H1 (cell line): Measurements from ENCODE around the gene DCAF4. TPM values are rescaled to one million over a fixed set of nuclear protein-coding genes. Genes with fewer than 3 reads are reported as not detected.

Experiments used
- CTCF ChIA-PET: fragments of 300-600 bp; sonication (Branson Sonifier 250); formaldehyde crosslinking; loops from one replicate; lab custom pipeline; 2021; ENCODE audit not compliant: partially characterized antibody; lab: Charles Lee
- POLR2A ChIA-PET: fragments of 300-600 bp; sonication (Branson Sonifier 250); formaldehyde crosslinking; loops from one replicate; lab custom pipeline; 2021; ENCODE audit warnings: inconsistent platforms; ENCODE audit not compliant: partially characterized antibody; lab: Charles Lee
- DNase-seq, 2 experiments: peaks; one replicate each; pipeline versions ENCODE4 v3.0.0 to v3.0.0-alpha.2; 2010 to 2022; ENCODE audit warnings: low spot score in 2 of 2, low read depth in 1 of 2, mixed read lengths in 1 of 2
- FAIRE-seq: peaks from 2 replicates; lab custom pipeline; 2011; peaks lifted over from hg19 to GRCh38; lab: Jason Lieb, UNC
- H2AFZ ChIP-seq: 2 replicates; pipeline ENCODE4 v1.8.1; 2012; ENCODE audit warnings: low read length, inconsistent platforms
- H2AK5ac ChIP-seq: 2 replicates; pipeline ENCODE4 v1.6.1; 2013; ENCODE audit warnings: low read depth, low read length
- H2BK120ac ChIP-seq: replicated peaks from 2 replicates; pipeline ENCODE3; 2013; ENCODE audit warnings: low read depth, low read length, inconsistent platforms
- H2BK12ac ChIP-seq: 2 replicates; pipeline ENCODE4 v1.6.1; 2013; ENCODE audit warnings: low read depth, low read length
- H2BK15ac ChIP-seq: 2 replicates; pipeline ENCODE4 v1.6.1; 2013; ENCODE audit warnings: low read length
- H2BK20ac ChIP-seq: 2 replicates; pipeline ENCODE4 v1.6.1; 2013; ENCODE audit warnings: low read length
- H2BK5ac ChIP-seq: 2 replicates; pipeline ENCODE4 v1.6.1; 2013; ENCODE audit warnings: low read depth, low read length
- H3K14ac ChIP-seq: 2 replicates; pipeline ENCODE4 v1.6.1; 2013; ENCODE audit warnings: inconsistent platforms; ENCODE audit not compliant: insufficient read length
- H3K18ac ChIP-seq: 2 replicates; pipeline ENCODE4 v1.6.1; 2013; ENCODE audit warnings: low read length; ENCODE audit errors: extremely low read depth
- H3K23ac ChIP-seq: 2 replicates; pipeline ENCODE4 v1.6.1; 2013; ENCODE audit warnings: inconsistent platforms; ENCODE audit not compliant: insufficient read length
- H3K23me2 ChIP-seq: 2 replicates; pipeline ENCODE4 v1.6.1; 2013; ENCODE audit warnings: low read depth, low read length
- H3K27ac ChIP-seq: 2 replicates; pipeline ENCODE4 v1.6.1; 2011; ENCODE audit warnings: low read depth, low read length, inconsistent platforms
- H3K27me3 ChIP-seq, 4 experiments: replicated peaks in 1 of 4; 1 replicate in 1 of 4; 2 replicates in 3 of 4; pipeline versions ENCODE4 v1.6.1 to v1.8.1; 2011 to 2013; ENCODE audit warnings: low read length in 3 of 4, mild to moderate bottlenecking in 3 of 4, inconsistent platforms in 2 of 4, mixed read lengths in 2 of 4, moderate library complexity in 1 of 4; ENCODE audit not compliant: control insufficient read depth in 3 of 4, insufficient read depth in 3 of 4; ENCODE audit errors: extremely low read depth in 1 of 4
- H3K36me3 ChIP-seq, 4 experiments: 2 replicates each; pipeline versions ENCODE4 v1.6.1 to v1.8.1; 2011 to 2013; ENCODE audit warnings: mild to moderate bottlenecking in 4 of 4, low read length in 3 of 4, moderate library complexity in 2 of 4, control low read depth in 1 of 4, inconsistent platforms in 1 of 4; ENCODE audit not compliant: insufficient read depth in 4 of 4, control insufficient read depth in 2 of 4
- H3K4ac ChIP-seq: replicated peaks from 2 replicates; pipeline ENCODE3; 2013; ENCODE audit warnings: low read length, low read depth, mixed read lengths, inconsistent platforms; ENCODE audit not compliant: insufficient read length
- H3K4me1 ChIP-seq, 4 experiments: replicated peaks in 1 of 4; 1 replicate in 1 of 4; 2 replicates in 3 of 4; pipeline versions ENCODE4 v1.6.1 to v1.8.1; 2011 to 2013; ENCODE audit warnings: low read length in 3 of 4, inconsistent platforms in 2 of 4, mixed read lengths in 1 of 4; ENCODE audit not compliant: insufficient read depth in 4 of 4, control insufficient read depth in 3 of 4
- H3K4me2 ChIP-seq, 2 experiments: 2 replicates each; pipeline versions ENCODE4 v1.6.1 to v1.8.1; 2011 to 2013; ENCODE audit warnings: low read depth in 2 of 2, low read length in 2 of 2, control low read depth in 1 of 2, inconsistent platforms in 1 of 2, mild to moderate bottlenecking in 1 of 2; ENCODE audit not compliant: insufficient read depth in 1 of 2
- H3K4me3 ChIP-seq, 4 experiments: fragments of 200-600, 300-600 bp in 1 of 4; sonication (generic), shearing (Covaris generic), sonication (Bioruptor Twin) in 1 of 4; 2 replicates each; pipeline versions ENCODE4 v1.5.1 to v1.8.1; 2011 to 2016; ENCODE audit warnings: low read length in 4 of 4, low read depth in 3 of 4, control low read depth in 2 of 4, inconsistent platforms in 2 of 4, mild to moderate bottlenecking in 2 of 4, mixed read lengths in 1 of 4, moderate library complexity in 1 of 4; ENCODE audit not compliant: insufficient read depth in 2 of 4; ENCODE audit errors: extremely low read depth in 1 of 4
- H3K56ac ChIP-seq: replicated peaks from 2 replicates; pipeline ENCODE3; 2013; ENCODE audit warnings: low read depth, mild to moderate bottlenecking, mixed read lengths, low read length, inconsistent platforms; ENCODE audit not compliant: insufficient read length
- H3K79me1 ChIP-seq: 2 replicates; pipeline ENCODE4 v1.6.1; 2013; ENCODE audit warnings: low read depth, low read length, control low read depth
- H3K79me2 ChIP-seq, 2 experiments: 2 replicates each; pipeline versions ENCODE4 v1.6.1 to v1.8.1; 2012 to 2013; ENCODE audit warnings: low read length in 2 of 2, mild to moderate bottlenecking in 2 of 2, inconsistent platforms in 1 of 2; ENCODE audit not compliant: insufficient read depth in 2 of 2, control insufficient read depth in 1 of 2
- H3K9ac ChIP-seq, 4 experiments: replicated peaks in 1 of 4; 1 replicate in 1 of 4; 2 replicates in 3 of 4; pipeline versions ENCODE4 v1.6.1 to v1.8.1; 2011 to 2013; ENCODE audit warnings: low read depth in 3 of 4, low read length in 3 of 4, control low read depth in 2 of 4, mild to moderate bottlenecking in 2 of 4, moderate library complexity in 2 of 4, inconsistent platforms in 1 of 4; ENCODE audit errors: extremely low read depth in 1 of 4
- H3K9me3 ChIP-seq, 2 experiments: 2 replicates each; pipeline versions ENCODE4 v1.6.1 to v1.8.1; 2012 to 2013; ENCODE audit warnings: mild to moderate bottlenecking in 2 of 2, moderate library complexity in 2 of 2, control low read depth in 1 of 2, inconsistent platforms in 1 of 2, low read depth in 1 of 2, low read length in 1 of 2, mixed read lengths in 1 of 2; ENCODE audit not compliant: insufficient read depth in 2 of 2
- H4K20me1 ChIP-seq, 2 experiments: replicated peaks in 1 of 2; 2 replicates each; pipeline versions ENCODE3 to v1.8.1; 2011 to 2013; ENCODE audit warnings: inconsistent platforms in 2 of 2, low read length in 2 of 2, mild to moderate bottlenecking in 1 of 2; ENCODE audit not compliant: insufficient read depth in 2 of 2, control insufficient read depth in 1 of 2
- H4K5ac ChIP-seq: 2 replicates; pipeline ENCODE4 v1.6.1; 2013; ENCODE audit warnings: low read length, low read depth, mixed read lengths, inconsistent platforms; ENCODE audit not compliant: insufficient read length
- H4K8ac ChIP-seq: 2 replicates; pipeline ENCODE4 v1.8.0; 2013; ENCODE audit warnings: mild to moderate bottlenecking, moderate library complexity, low read length, inconsistent platforms; ENCODE audit not compliant: insufficient read depth; ENCODE audit errors: extremely low read depth
- H4K91ac ChIP-seq: replicated peaks from 2 replicates; pipeline ENCODE3; 2013; ENCODE audit warnings: low read length, mixed read lengths, inconsistent platforms; ENCODE audit not compliant: insufficient read length
- ASH2L ChIP-seq: fragments of 200-600, 300-600 bp; sonication (generic); IDR thresholded peaks from one replicate; pipeline ENCODE4 v1.7.1; 2017; ENCODE audit warnings: low read length
- BRCA1 ChIP-seq: IDR thresholded peaks from 2 replicates; pipeline ENCODE4 v1.6.1; 2012; ENCODE audit warnings: low read depth, low read length, improper control_type of control experiment
- CEBPB ChIP-seq: IDR thresholded peaks from 2 replicates; pipeline ENCODE4 v1.6.1; 2012; ENCODE audit warnings: low read depth, low read length
- CHD1 ChIP-seq: IDR thresholded peaks from 2 replicates; pipeline ENCODE4 v1.6.1; 2012; ENCODE audit warnings: low read depth, low read length, improper control_type of control experiment
- CHD2 ChIP-seq: IDR thresholded peaks from 2 replicates; pipeline ENCODE4 v1.6.1; 2012; ENCODE audit warnings: low read length, improper control_type of control experiment
- CREB1 ChIP-seq: IDR thresholded peaks from 2 replicates; pipeline ENCODE4 v1.6.1; 2012; ENCODE audit warnings: inconsistent platforms
- GABPA ChIP-seq: IDR thresholded peaks from 2 replicates; pipeline ENCODE4 v1.6.1; 2011; ENCODE audit warnings: mild to moderate bottlenecking, low read length, moderate library complexity, borderline replicate concordance; ENCODE audit not compliant: insufficient read depth
- PHF8 ChIP-seq: fragments of 200-600 bp; sonication (generic); conservative IDR thresholded peaks from 2 replicates; pipeline ENCODE4 v1.7.1; 2012; ENCODE audit warnings: low read depth, mild to moderate bottlenecking, inconsistent platforms, low read length, moderate library complexity
- POLR2AphosphoS5 ChIP-seq: IDR thresholded peaks from 2 replicates; pipeline ENCODE4 v1.6.1; 2011; ENCODE audit warnings: low read depth, low read length
- RBBP5 ChIP-seq: IDR thresholded peaks from 2 replicates; pipeline ENCODE4 v1.7.1; 2012; ENCODE audit warnings: low read depth, mild to moderate bottlenecking, inconsistent platforms, low read length, moderate library complexity, borderline replicate concordance
- SIN3A ChIP-seq, 2 experiments: IDR thresholded peaks in 1 of 2; conservative IDR thresholded peaks in 1 of 2; 2 replicates each; pipeline ENCODE4 v1.6.1; 2011 to 2012; ENCODE audit warnings: low read length in 2 of 2, improper control_type of control experiment in 1 of 2, low read depth in 1 of 2, mild to moderate bottlenecking in 1 of 2
- SP4 ChIP-seq: IDR thresholded peaks from 2 replicates; pipeline ENCODE4 v1.6.1; 2012; ENCODE audit warnings: low read length, inconsistent platforms
- SRF ChIP-seq: IDR thresholded peaks from 2 replicates; pipeline ENCODE4 v1.6.1; 2011; ENCODE audit warnings: mild to moderate bottlenecking, low read depth, low read length, moderate library complexity
- SUZ12 ChIP-seq: fragments of 200-600 bp; sonication (generic); IDR thresholded peaks from 2 replicates; pipeline ENCODE4 v1.6.1; 2012; ENCODE audit warnings: mild to moderate bottlenecking, inconsistent platforms, low read length, moderate library complexity, mixed read lengths
- WGBS, 2 experiments: shearing (Covaris generic) in 1 of 2; methylation state at CpG; one replicate each; pipeline versions ENCODE4 v1.1.6 to v1.1.7; 2013 to 2015; ENCODE audit warnings: low lambda C conversion rate in 2 of 2, mixed read lengths in 2 of 2, inconsistent platforms in 1 of 2, low coverage in 1 of 2, missing lambda C conversion rate in 1 of 2; ENCODE audit not compliant: insufficient replicate concordance in 2 of 2, insufficient coverage in 1 of 2, insufficient read length in 1 of 2; ENCODE audit errors: extremely low coverage in 1 of 2, missing lambda C conversion rate in 1 of 2; 5-methylcytosine and 5-hydroxymethylcytosine counted together
- polyA plus RNA-seq, 7 experiments: library from polyadenylated mRNA; depleted of rRNA in 3 of 7; stranded (reverse) in 5 of 7; unstranded in 2 of 7; fragments of >200 nt in 5 of 7; fragments of 200-250 nt in 2 of 7; gene quantifications; 1 replicate in 5 of 7; 2 replicates in 1 of 7; 4 replicates in 1 of 7; pipeline versions ENCODE4 v1.2.1 to v1.2.3, GENCODE V29; 2011 to 2013; ENCODE audit warnings: missing spikeins in 2 of 7, mixed read lengths in 2 of 7
- total RNA-seq: library from RNA; stranded (reverse); fragmentation: NEBNext Ultra II Directional; extraction: Animal tissue kit (Norgen Biotek cat#: 25700); gene quantifications from 2 replicates; pipeline ENCODE4 v1.2.1, GENCODE V29; 2021
- TF ChIP-seq, protein P1 (sequence below): IDR thresholded peaks from 2 replicates; pipeline ENCODE4 v1.6.1; 2012; ENCODE audit warnings: inconsistent platforms

The DCAF4 gene
- total and polyA plus RNA-seq, 2 of the 8 experiments (the other 6 are each of a cell fraction or from before 2014, with no cell fraction given), result 17.0 to 21.1 TPM

DNA sequence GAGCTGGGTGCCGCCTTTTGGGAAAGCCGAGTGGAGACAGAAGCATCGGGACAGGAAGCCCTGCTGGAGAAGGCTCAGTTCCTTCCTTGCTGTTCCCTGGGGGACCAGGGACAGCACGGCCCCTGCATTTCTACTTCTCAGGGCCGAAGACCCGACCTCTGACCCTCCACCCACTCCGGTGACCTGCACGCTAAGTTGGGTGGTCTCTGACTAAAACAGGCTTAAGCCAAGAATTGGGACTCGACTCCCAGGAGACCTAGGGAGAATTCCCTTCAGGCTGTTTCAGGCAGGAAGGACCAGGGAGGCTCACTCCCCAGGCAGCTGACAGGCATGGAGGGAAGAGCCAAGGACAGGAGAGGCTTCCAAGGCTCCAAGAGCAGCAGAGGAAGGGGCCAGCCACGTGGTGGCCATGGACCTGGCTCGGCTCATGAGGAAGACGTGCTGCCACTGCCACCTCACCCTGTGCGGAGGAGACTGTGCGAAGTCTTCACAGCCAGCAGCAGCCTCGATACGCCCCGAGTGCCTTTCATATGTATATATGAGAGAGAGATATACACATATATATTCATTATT lies 43.9 kb downstream of the DCAF4 start:
- DNase-seq (no peak), FAIRE-seq (no peak)
- Histone ChIP-seq H3K4me1 (no peaks in the 10 kb centered on the region), H2AFZ (no peak overlapping the region), H4K8ac (no peak overlapping the region), H4K20me1 (no peaks in the 10 kb centered on the region), H3K79me2 (no peaks in the 10 kb centered on the region), H3K4ac (no peak overlapping the region), H2BK120ac (no peak overlapping the region), H3K79me1 (no peaks in the 10 kb centered on the region), H3K18ac (no peak overlapping the region), H2BK15ac (no peak overlapping the region), H4K5ac (no peak overlapping the region), H3K23ac (no peak overlapping the region), H3K9me3 (no peaks in the 10 kb centered on the region), H3K56ac (no peak overlapping the region), H2BK20ac (no peak overlapping the region), H2BK12ac (no peak overlapping the region), H3K27me3 (no peaks in the 10 kb centered on the region), H3K27ac (no peak overlapping the region), H3K4me3 (no peak overlapping the region), H4K91ac (no peak overlapping the region), H3K36me3 (peaks cover 2 to 24% (median 4%) of the 10 kb centered on the region in 4 experiments; a peak in 4 of 8 replicates), H3K14ac (no peak overlapping the region), H2AK5ac (no peak overlapping the region), H2BK5ac (no peak overlapping the region), H3K9ac (no peak overlapping the region), H3K4me2 (no peak overlapping the region), H3K23me2 (no peaks in the 10 kb centered on the region)
- POLR2A ChIA-PET, result interaction anchor here (0.5 kb wide), 1 partner anchor 159 kb away, joined by 3 read pairs; no protein-coding TSS in a partner anchor
- CTCF ChIA-PET, result no interaction called here
- WGBS, 2 experiments, result 90% methylated on average over 17 of the region's 17 CpGs; no CpG with 5 or more reads in 1 of the 2 experiments
- TF ChIP-seq SRF, result no peak
- TF ChIP-seq CREB1, result no peak
- no peak for TF ChIP-seq PHF8
- TF ChIP-seq CEBPB, result no peak
- TF ChIP-seq SP4, result no peak
- TF ChIP-seq CHD2, result no peak
- TF ChIP-seq SUZ12, result no peak
- TF ChIP-seq CHD1, result no peak
- no peak for TF ChIP-seq BRCA1
- TF ChIP-seq SIN3A (conservative IDR thresholded peaks at IDR 0.05 in 1 of 2, IDR thresholded peaks at IDR 0.05 in 1 of 2; ENCODE audit: low read depth in 1 of 2, low read length in 2 of 2), result no peak
- no peak for TF ChIP-seq RBBP5
- no peak for TF ChIP-seq POLR2AphosphoS5
- TF ChIP-seq, protein P1, sequence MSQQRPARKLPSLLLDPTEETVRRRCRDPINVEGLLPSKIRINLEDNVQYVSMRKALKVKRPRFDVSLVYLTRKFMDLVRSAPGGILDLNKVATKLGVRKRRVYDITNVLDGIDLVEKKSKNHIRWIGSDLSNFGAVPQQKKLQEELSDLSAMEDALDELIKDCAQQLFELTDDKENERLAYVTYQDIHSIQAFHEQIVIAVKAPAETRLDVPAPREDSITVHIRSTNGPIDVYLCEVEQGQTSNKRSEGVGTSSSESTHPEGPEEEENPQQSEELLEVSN, result no peak
- no peak for TF ChIP-seq ASH2L
- TF ChIP-seq GABPA, result no peak
